Endothelial cell of umbilical vein (primary cell): ENCODE data around the gene GRAMD4. TPM values are rescaled to one million over a fixed set of nuclear protein-coding genes. Genes with fewer than 3 reads are reported as not detected.

Experiments
- BruUV-seq: library from RNA; stranded (reverse); fragments of 400-500 nt; replicated peaks from 2 replicates; lab custom pipeline; 2021; lab: Mats Ljungman, UMichigan
- CTCF ChIA-PET: fragments of 300-600, 350-600 bp; sonication (Branson Sonifier 250); formaldehyde crosslinking; loops from one replicate; lab custom pipeline; 2021; ENCODE audit warnings: antibody characterized with exemption, inconsistent platforms; lab: Charles Lee
- POLR2A ChIA-PET: fragments of 300-600, 350-600 bp; sonication (Branson Sonifier 250); formaldehyde crosslinking; loops from one replicate; lab custom pipeline; 2021; ENCODE audit warnings: antibody characterized with exemption, inconsistent platforms; lab: Charles Lee
- DNase-seq: peaks from one replicate; pipeline ENCODE4 v3.0.0-alpha.2; 2011; ENCODE audit warnings: low read depth, low spot score
- FAIRE-seq: peaks from 2 replicates; lab custom pipeline; 2011; peaks lifted over from hg19 to GRCh38; lab: Jason Lieb, UNC
- H2AFZ ChIP-seq: 2 replicates; pipeline ENCODE4 v1.6.0; 2012; ENCODE audit warnings: low read depth, low read length, control low read depth, inconsistent platforms
- H3K27ac ChIP-seq: 2 replicates; pipeline ENCODE4 v1.5.1; 2011; ENCODE audit warnings: low read depth, mild to moderate bottlenecking, control low read depth, low read length, moderate library complexity; ENCODE audit not compliant: insufficient read depth
- H3K27me3 ChIP-seq, 2 experiments: 2 replicates each; pipeline versions ENCODE4 v1.6.0 to v1.6.1; 2011; ENCODE audit warnings: low read length in 2 of 2, mixed read lengths in 1 of 2; ENCODE audit not compliant: control insufficient read depth in 2 of 2, insufficient read depth in 2 of 2
- H3K36me3 ChIP-seq, 2 experiments: 2 replicates in 1 of 2; 3 replicates in 1 of 2; pipeline ENCODE4 v1.5.1; 2011; ENCODE audit warnings: low read length in 2 of 2, mild to moderate bottlenecking in 1 of 2, moderate library complexity in 1 of 2; ENCODE audit not compliant: control insufficient read depth in 2 of 2, insufficient read depth in 2 of 2; ENCODE audit errors: extremely low read depth in 1 of 2
- H3K4me1 ChIP-seq: 3 replicates; pipeline ENCODE4 v1.5.1; 2011; ENCODE audit warnings: mild to moderate bottlenecking, low read length; ENCODE audit not compliant: control insufficient read depth, insufficient read depth; ENCODE audit errors: extremely low read depth
- H3K4me2 ChIP-seq: 2 replicates; pipeline ENCODE4 v1.6.1; 2011; ENCODE audit warnings: low read length, control low read depth, mixed read lengths; ENCODE audit not compliant: insufficient read depth
- H3K4me3 ChIP-seq, 3 experiments: fragments of 200-600 bp in 1 of 3; sonication (generic), shearing (Covaris generic) in 1 of 3; replicated peaks in 1 of 3; 2 replicates each; pipeline ENCODE4 v1.5.1; 2011 to 2016; ENCODE audit warnings: control low read depth in 3 of 3, low read length in 3 of 3, mild to moderate bottlenecking in 2 of 3, inconsistent platforms in 1 of 3, low read depth in 1 of 3, moderate library complexity in 1 of 3; ENCODE audit not compliant: insufficient read depth in 1 of 3
- H3K79me2 ChIP-seq: 2 replicates; pipeline ENCODE4 v1.6.0; 2012; ENCODE audit warnings: low read length, inconsistent platforms; ENCODE audit not compliant: control insufficient read depth, insufficient read depth
- H3K9ac ChIP-seq: replicated peaks from 2 replicates; pipeline ENCODE3; 2011; ENCODE audit warnings: low read length, control low read depth; ENCODE audit not compliant: insufficient read depth; ENCODE audit errors: extremely low read depth
- H3K9me1 ChIP-seq: replicated peaks from 3 replicates; pipeline ENCODE4 v1.6.0; 2011; ENCODE audit warnings: mild to moderate bottlenecking, low read length; ENCODE audit not compliant: control insufficient read depth, insufficient read depth; ENCODE audit errors: extremely low read depth
- H3K9me3 ChIP-seq: replicated peaks from 2 replicates; pipeline ENCODE4 v1.5.1; 2012; ENCODE audit warnings: low read length, inconsistent platforms; ENCODE audit not compliant: control insufficient read depth, insufficient read depth
- H4K20me1 ChIP-seq: replicated peaks from 2 replicates; pipeline ENCODE3; 2011; ENCODE audit warnings: mild to moderate bottlenecking, low read length; ENCODE audit not compliant: control insufficient read depth, insufficient read depth; ENCODE audit errors: extremely low read depth
- CTCF ChIP-seq, 2 donors: IDR thresholded peaks; 1 replicate in 1 of 2; 2 replicates in 1 of 2; pipeline ENCODE4 v1.5.1; 2011; ENCODE audit warnings: low read length in 2 of 2, mild to moderate bottlenecking in 2 of 2, moderate library complexity in 2 of 2, control low read depth in 1 of 2, inconsistent platforms in 1 of 2, low read depth in 1 of 2; ENCODE audit not compliant: insufficient read depth in 1 of 2; ENCODE audit errors: extremely low read depth in 1 of 2
- EZH2 ChIP-seq: IDR thresholded peaks from 2 replicates; pipeline ENCODE4 v1.6.1; 2012; ENCODE audit warnings: borderline replicate concordance, low read depth, mild to moderate bottlenecking, moderate library complexity, low read length, inconsistent platforms; ENCODE audit not compliant: severe bottlenecking
- FOS ChIP-seq: IDR thresholded peaks from 2 replicates; pipeline ENCODE4 v1.6.1; 2011; ENCODE audit warnings: mild to moderate bottlenecking, low read length, moderate library complexity, borderline replicate concordance; ENCODE audit not compliant: insufficient read depth
- GATA2 ChIP-seq: IDR thresholded peaks from 2 replicates; pipeline ENCODE4 v1.7.0; 2011; ENCODE audit warnings: low read depth, mild to moderate bottlenecking, moderate library complexity, mixed read lengths, low read length; ENCODE audit not compliant: insufficient read length, insufficient read depth
- JUN ChIP-seq: IDR thresholded peaks from 2 replicates; pipeline ENCODE4 v1.6.1; 2011; ENCODE audit warnings: borderline replicate concordance, low read depth; ENCODE audit not compliant: insufficient read length, insufficient read depth
- MAX ChIP-seq: IDR thresholded peaks from 2 replicates; pipeline ENCODE4 v1.6.1; 2011; ENCODE audit not compliant: insufficient read depth, insufficient read length
- MYC ChIP-seq: IDR thresholded peaks from one replicate; pipeline ENCODE4 v1.6.1; 2011; ENCODE audit warnings: mild to moderate bottlenecking, low read depth, low read length
- POLR2A ChIP-seq: IDR thresholded peaks from 2 replicates; pipeline ENCODE4 v1.6.1; 2012; ENCODE audit warnings: low read depth, mild to moderate bottlenecking, control low read depth, low read length
- POLR2AphosphoS5 ChIP-seq: IDR thresholded peaks from 2 replicates; pipeline ENCODE4 v1.6.1; 2012; ENCODE audit warnings: low read depth, mild to moderate bottlenecking, control low read depth, low read length, moderate library complexity; ENCODE audit not compliant: insufficient read depth
- dilution Hi-C: fragments of 300-500 bp; cut with MboI; formaldehyde crosslinking; loops from one replicate; pipeline ENCODE4 v1.15.0; 2019; ENCODE audit warnings: low sequenced_read_pairs; ENCODE audit not compliant: extremely low pct_ligation_motif_present
- intact Hi-C: fragments of 100-400 bp; cut with micrococcal nuclease; formaldehyde crosslinking; loops from one replicate; pipeline ENCODE4 v1.10.0; 2022
- polyA plus RNA-seq, 4 experiments: library from polyadenylated mRNA; depleted of rRNA in 3 of 4; stranded (reverse) in 3 of 4; unstranded in 1 of 4; fragments of >200 nt; gene quantifications; 2 replicates each; pipeline versions ENCODE4 v1.2.1 to v1.2.3, GENCODE V29; 2011 to 2012; ENCODE audit warnings: missing spikeins in 1 of 4
- total RNA-seq: library from RNA; stranded (reverse); gene quantifications from 2 replicates; pipeline ENCODE4 v1.2.3, GENCODE V29; 2021

GRAMD4 gene
- total and polyA plus RNA-seq, 2 donors (not counting 3 experiments of a cell fraction or from before 2014, with no cell fraction given), result 5.9 to 14.8 TPM

- no peak overlapping the region for H3K4me3 ChIP-seq
- no peak overlapping the region for H3K4me2 ChIP-seq
- H3K9ac ChIP-seq, result no peak overlapping the region
- TF ChIP-seq EZH2, result no peak
- H3K27me3 ChIP-seq, result no peaks in the 10 kb centered on the region
- CTCF ChIA-PET, result interaction anchor here (1.4 kb wide), 1 partner anchor 12 kb away, joined by 3 read pairs; no protein-coding TSS in a partner anchor
- H3K9me3 ChIP-seq, result no peaks in the 10 kb centered on the region
- H3K9me1 ChIP-seq, result no peaks in the 10 kb centered on the region
- H4K20me1 ChIP-seq, result no peaks in the 10 kb centered on the region
- dilution Hi-C loops, result no loop called here
- H3K79me2 ChIP-seq, result no peaks in the 10 kb centered on the region
- H3K4me1 ChIP-seq, result no peaks in the 10 kb centered on the region
- intact Hi-C loops, result no loop called here
- no peak for FAIRE-seq
- H2AFZ ChIP-seq, result no peak overlapping the region
- no TSS peak for BruUV-seq
- no peak overlapping the region for H3K27ac ChIP-seq
- no peak for DNase-seq
- H3K36me3 ChIP-seq, result no peaks in the 10 kb centered on the region
- POLR2A ChIA-PET, result no interaction called here
Measured at GRCh38 chr22:46635756-46636155, 15.6 kb downstream of the GRAMD4 start.

GRCh38 chr22:46636221-46637002, 16.2 kb downstream of the GRAMD4 start:
- Histone ChIP-seq H3K79me2 (no peaks in the 10 kb centered on the region), H3K36me3 (no peaks in the 10 kb centered on the region), H3K27ac (no peak overlapping the region), H3K9ac (no peak overlapping the region), H3K4me1 (no peaks in the 10 kb centered on the region), H3K4me3 (no peak overlapping the region), H2AFZ (no peak overlapping the region), H3K4me2 (no peak overlapping the region), H3K9me3 (no peaks in the 10 kb centered on the region), H3K27me3 (no peaks in the 10 kb centered on the region), H4K20me1 (no peaks in the 10 kb centered on the region), H3K9me1 (no peaks in the 10 kb centered on the region)
- TF ChIP-seq FOS, result no peak
- no peak for TF ChIP-seq GATA2
- TF ChIP-seq POLR2AphosphoS5, result no peak
- no peak for TF ChIP-seq MAX
- no peak for TF ChIP-seq CTCF (IDR thresholded peaks at IDR 0.05; ENCODE audit: extremely low read depth in 1 of 2, insufficient read depth in 1 of 2, low read depth in 1 of 2, low read length in 2 of 2)
- TF ChIP-seq EZH2, result no peak
- TF ChIP-seq MYC, result no peak
- TF ChIP-seq POLR2A, result no peak
- TF ChIP-seq JUN, result no peak
- ChIA-PET POLR2A (no interaction called here), CTCF (interaction anchor here (1.4 kb wide), 1 partner anchor 12 kb away, joined by 3 read pairs; no protein-coding TSS in a partner anchor)
- intact Hi-C loops (no loop called here), dilution Hi-C loops (no loop called here)
- no TSS peak for BruUV-seq
- DNase-seq (no peak), FAIRE-seq (no peak)
